ENCODE results near the gene ZFYVE28. TPM values are rescaled to one million over a fixed set of nuclear protein-coding genes. Genes with fewer than 3 reads are reported as not detected.

ZFYVE28 gene
- total RNA-seq, 4 donors from 2014 or later, result 8.9 to 19.1 (median 16.4) TPM

GRCh38 chr4:2251795-2252529, 166.5 kb downstream of the ZFYVE28 start:
- H3K4me3 ChIP-seq (replicated peaks in 1 of 3), result no peak overlapping the region
- intact Hi-C loops (cut with DNase I), result no loop called here
- TF ChIP-seq CTCF (IDR thresholded peaks at IDR 0.05), result no peak
- no peak for TF ChIP-seq POLR2A (IDR thresholded peaks at IDR 0.05)
- H3K27ac ChIP-seq, result no peak overlapping the region
- DNase-seq, result peak; percentile 1
- H3K27me3 ChIP-seq, result no peaks in the 10 kb centered on the region
- peaks cover 21 to 25% of the 10 kb centered on the region in 2 donors for H3K4me1 ChIP-seq
- H3K9me3 ChIP-seq, result no peaks in the 10 kb centered on the region
- peaks cover 45 to 59% of the 10 kb centered on the region in 2 donors for H3K36me3 ChIP-seq
- 94 to 96% methylated on average over 10 to 14 of the region's 16 CpGs for WGBS, 2 donors

- H3K36me3 ChIP-seq, result peaks cover 45 to 59% of the 10 kb centered on the region in 2 donors
- H3K4me1 ChIP-seq, result peaks cover 14 to 18% of the 10 kb centered on the region in 2 donors
- intact Hi-C loops (cut with DNase I), result no loop called here
- WGBS, 2 donors, result 90 to 93% methylated on average over 23 of the region's 25 CpGs
- H3K27me3 ChIP-seq, result no peaks in the 10 kb centered on the region
- no peak overlapping the region for H3K27ac ChIP-seq
- H3K9me3 ChIP-seq, result no peaks in the 10 kb centered on the region
- DNase-seq, result peak; percentile 1
- no peak overlapping the region for H3K4me3 ChIP-seq (replicated peaks in 1 of 3)
- TF ChIP-seq POLR2A (IDR thresholded peaks at IDR 0.05), result no peak
Observed at GRCh38 chr4:2251073-2251794, 167.2 kb downstream of the ZFYVE28 start.

- no peaks in the 10 kb centered on the region for H3K9me3 ChIP-seq
Observed at GRCh38 chr4:2250357-2251072, 167.9 kb downstream of the ZFYVE28 start.

GRCh38 chr4:2249526-2250356, 168.7 kb downstream of the ZFYVE28 start:
- Histone ChIP-seq H3K4me1 (peaks cover 0 to 6% of the 10 kb centered on the region in 2 donors), H3K9me3 (no peaks in the 10 kb centered on the region), H3K4me3 (replicated peaks in 1 of 3) (no peak overlapping the region), H3K27ac (no peak overlapping the region), H3K27me3 (no peaks in the 10 kb centered on the region), H3K36me3 (peaks cover 45 to 57% of the 10 kb centered on the region in 2 donors)
- TF ChIP-seq POLR2A (IDR thresholded peaks at IDR 0.05), result no peak
- no peak for TF ChIP-seq CTCF (IDR thresholded peaks at IDR 0.05)
- WGBS, 2 donors, result 91 to 92% methylated on average over 22 to 24 of the region's 26 CpGs
- intact Hi-C loops (cut with DNase I), result no loop called here
- DNase-seq, result no peak

More at GRCh38 chr4:2250357-2251072, 167.9 kb downstream of the ZFYVE28 start:
- 90 to 97% methylated on average over 26 to 30 of the region's 30 CpGs for WGBS, 2 donors
- Histone ChIP-seq H3K36me3 (peaks cover 45 to 59% of the 10 kb centered on the region in 2 donors), H3K27me3 (no peaks in the 10 kb centered on the region), H3K27ac (no peak overlapping the region), H3K4me1 (peaks cover 7 to 10% of the 10 kb centered on the region in 2 donors), H3K4me3 (replicated peaks in 1 of 3) (no peak overlapping the region)
- intact Hi-C loops (cut with DNase I), result no loop called here
- TF ChIP-seq POLR2A (IDR thresholded peaks at IDR 0.05), result no peak
- TF ChIP-seq CTCF (IDR thresholded peaks at IDR 0.05), result no peak
- peak in 1 of 2 donors; percentile 1 for DNase-seq

GRCh38 chr4:2248821-2249261, 169.6 kb downstream of the ZFYVE28 start:
- H3K36me3 ChIP-seq, result peaks cover 42 to 51% of the 10 kb centered on the region in 2 donors
- intact Hi-C loops (cut with DNase I), result no loop called here
- no peaks in the 10 kb centered on the region for H3K27me3 ChIP-seq
- TF ChIP-seq CTCF (IDR thresholded peaks at IDR 0.05), result no peak
- no peak for TF ChIP-seq POLR2A (IDR thresholded peaks at IDR 0.05)
- no peak overlapping the region for H3K27ac ChIP-seq
- H3K4me3 ChIP-seq (replicated peaks in 1 of 3), result no peak overlapping the region
- DNase-seq, result no peak
- no peaks in the 10 kb centered on the region for H3K9me3 ChIP-seq
- H3K4me1 ChIP-seq, result peaks cover 0 to 8% of the 10 kb centered on the region in 2 donors
- WGBS, 2 donors, result 71 to 77% methylated on average over 6 to 7 of the region's 10 CpGs
